ENCODE measurements around the gene LKAAEAR1.

The LKAAEAR1 gene

DNA sequence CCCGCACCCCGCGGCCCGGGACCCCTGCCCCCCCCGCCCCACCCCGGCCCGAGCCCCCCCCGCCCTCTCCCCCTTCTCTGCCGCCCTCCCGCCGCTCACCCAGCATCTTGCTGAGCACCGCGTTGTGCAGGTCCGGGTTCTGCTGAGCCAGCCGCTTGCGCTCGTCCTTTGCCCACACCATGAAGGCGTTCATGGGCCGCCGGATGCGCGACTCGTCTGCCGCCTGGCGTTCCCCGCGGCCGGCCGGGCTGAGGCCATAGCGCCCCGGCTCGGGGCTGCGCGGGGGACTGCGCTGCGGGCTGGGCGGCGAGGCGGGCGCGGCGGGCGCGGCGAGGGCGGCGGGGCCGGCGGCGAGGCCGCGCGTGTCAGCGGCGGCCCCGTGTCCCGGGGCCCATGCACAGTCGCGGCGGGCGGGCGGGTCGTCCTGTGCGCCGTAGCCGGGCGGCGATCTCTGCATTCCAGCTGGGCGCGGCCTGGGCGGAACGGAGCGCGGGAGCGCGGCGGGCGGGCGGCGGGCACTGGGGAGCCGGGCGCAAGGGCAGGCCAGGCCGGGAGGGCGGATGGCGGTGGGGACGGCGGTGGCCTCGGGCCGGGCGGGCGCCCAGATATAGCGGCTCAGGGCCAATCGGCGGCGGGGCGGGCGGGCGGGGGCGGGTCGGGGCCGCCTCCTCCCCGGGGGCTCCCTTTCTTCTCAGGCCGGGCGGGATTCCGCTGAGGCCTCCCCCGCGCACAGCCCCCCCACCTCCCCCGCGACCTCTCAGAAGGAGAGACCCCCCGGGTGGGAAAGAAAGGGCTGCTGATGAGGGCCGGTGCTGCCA is 34.9 kb downstream of the LKAAEAR1 start, which contains the start of gene SOX18:
Gene SOX18, minus strand, starts transcription at position 580 of the 818 bp plus-strand sequence. Its CDS starts 123 bp downstream, at position 457.
- TF ChIP-seq, protein P1, sequence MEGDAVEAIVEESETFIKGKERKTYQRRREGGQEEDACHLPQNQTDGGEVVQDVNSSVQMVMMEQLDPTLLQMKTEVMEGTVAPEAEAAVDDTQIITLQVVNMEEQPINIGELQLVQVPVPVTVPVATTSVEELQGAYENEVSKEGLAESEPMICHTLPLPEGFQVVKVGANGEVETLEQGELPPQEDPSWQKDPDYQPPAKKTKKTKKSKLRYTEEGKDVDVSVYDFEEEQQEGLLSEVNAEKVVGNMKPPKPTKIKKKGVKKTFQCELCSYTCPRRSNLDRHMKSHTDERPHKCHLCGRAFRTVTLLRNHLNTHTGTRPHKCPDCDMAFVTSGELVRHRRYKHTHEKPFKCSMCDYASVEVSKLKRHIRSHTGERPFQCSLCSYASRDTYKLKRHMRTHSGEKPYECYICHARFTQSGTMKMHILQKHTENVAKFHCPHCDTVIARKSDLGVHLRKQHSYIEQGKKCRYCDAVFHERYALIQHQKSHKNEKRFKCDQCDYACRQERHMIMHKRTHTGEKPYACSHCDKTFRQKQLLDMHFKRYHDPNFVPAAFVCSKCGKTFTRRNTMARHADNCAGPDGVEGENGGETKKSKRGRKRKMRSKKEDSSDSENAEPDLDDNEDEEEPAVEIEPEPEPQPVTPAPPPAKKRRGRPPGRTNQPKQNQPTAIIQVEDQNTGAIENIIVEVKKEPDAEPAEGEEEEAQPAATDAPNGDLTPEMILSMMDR (IDR thresholded peaks at IDR 0.05; ENCODE audit: control insufficient read depth, insufficient read depth, low read depth, low read length, missing control alignments) = peak; percentile 5
- no peak within 1 kb of the TSS; the same call in 1 of the 2 replicates for H3K4me3 ChIP-seq (ENCODE audit: control insufficient read depth, low read depth, low read length)
- DNase-seq (ENCODE audit: low read depth) = no peak

GRCh38 chr20:64048402-64049044 is 35.7 kb downstream of the LKAAEAR1 start:
- TF ChIP-seq, protein P1 (IDR thresholded peaks at IDR 0.05; ENCODE audit: control insufficient read depth, insufficient read depth, low read depth, low read length, missing control alignments) = no peak
- no peak for DNase-seq (ENCODE audit: low read depth)
- no peak overlapping the region for H3K4me3 ChIP-seq (ENCODE audit: control insufficient read depth, low read depth, low read length)

GRCh38 chr20:64047968-64048401 is 36.2 kb downstream of the LKAAEAR1 start:
- TF ChIP-seq, protein P1 (IDR thresholded peaks at IDR 0.05; ENCODE audit: control insufficient read depth, insufficient read depth, low read depth, low read length, missing control alignments) = no peak
- no peak for DNase-seq (ENCODE audit: low read depth)
- H3K4me3 ChIP-seq (ENCODE audit: control insufficient read depth, low read depth, low read length) = no peak overlapping the region

- H3K4me3 ChIP-seq (ENCODE audit: control insufficient read depth, low read depth, low read length) = no peak overlapping the region
- TF ChIP-seq, protein P1 (IDR thresholded peaks at IDR 0.05; ENCODE audit: control insufficient read depth, insufficient read depth, low read depth, low read length, missing control alignments) = no peak
- no peak for DNase-seq (ENCODE audit: low read depth)
Observed at GRCh38 chr20:64047046-64047389, 37.2 kb downstream of the LKAAEAR1 start.

GRCh38 chr20:64045346-64046011 is 38.7 kb downstream of the LKAAEAR1 start:
- no peak for DNase-seq (ENCODE audit: low read depth)
- TF ChIP-seq, protein P1 (IDR thresholded peaks at IDR 0.05; ENCODE audit: control insufficient read depth, insufficient read depth, low read depth, low read length, missing control alignments) = no peak
- H3K4me3 ChIP-seq (ENCODE audit: control insufficient read depth, low read depth, low read length) = no peak overlapping the region

DNA sequence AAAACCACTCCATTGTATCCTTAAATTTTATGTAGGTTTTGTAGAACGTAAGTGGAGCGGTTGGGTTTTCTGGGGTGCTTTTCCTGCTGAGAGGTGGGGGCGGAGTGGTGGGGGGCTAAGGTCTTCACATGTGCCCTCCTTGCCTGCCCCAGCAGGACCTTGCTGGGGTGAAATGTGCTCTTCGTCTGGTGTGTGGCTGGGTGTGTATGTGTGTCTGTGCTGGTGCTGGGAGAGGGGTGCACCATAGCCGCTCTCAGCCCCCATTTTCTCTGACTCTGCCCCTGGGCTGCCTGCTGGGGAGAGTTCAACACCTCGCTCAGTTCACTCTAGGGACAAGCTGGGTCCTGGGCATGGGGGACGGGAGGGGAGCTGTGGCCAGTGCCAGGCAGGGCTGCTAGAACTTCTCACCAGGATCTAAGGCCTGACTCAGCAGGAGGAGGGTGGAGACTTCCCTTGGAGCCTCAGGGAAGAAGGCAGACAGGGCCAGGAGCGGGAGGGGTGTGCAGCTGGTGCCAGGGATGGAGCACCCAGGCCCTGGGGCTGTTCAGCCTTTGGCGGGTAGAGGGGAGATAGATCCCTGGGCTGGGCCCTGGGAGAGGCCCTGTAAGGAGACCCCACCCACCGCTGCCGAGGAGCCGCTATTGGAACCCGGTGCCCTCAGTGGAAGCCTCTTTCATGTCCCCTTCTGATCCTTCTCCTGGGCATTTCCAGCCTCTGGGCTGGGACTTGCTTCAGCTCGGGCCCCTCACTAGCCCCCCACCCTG is 39.5 kb downstream of the LKAAEAR1 start:
- DNase-seq (ENCODE audit: low read depth) = no peak
- no peak overlapping the region for H3K4me3 ChIP-seq (ENCODE audit: control insufficient read depth, low read depth, low read length)
- TF ChIP-seq, protein P1 (IDR thresholded peaks at IDR 0.05; ENCODE audit: control insufficient read depth, insufficient read depth, low read depth, low read length, missing control alignments) = no peak
